HUES64 (cell line): ENCODE data around the gene ZNF607. TPM values are rescaled to one million over a fixed set of nuclear protein-coding genes. Genes with fewer than 3 reads are reported as not detected.
"Not testable (repeated sequence)": the region's sequence is repeated elsewhere in the genome, so short reads cannot be mapped to it uniquely, and the experiment has no call there.

Experiments used
- H3K27ac ChIP-seq: 2 replicates; pipeline ENCODE4 v1.7.0; 2013; ENCODE audit warnings: low read depth, low read length, inconsistent platforms
- H3K27me3 ChIP-seq: 2 replicates; pipeline ENCODE4 v1.6.1; 2013; ENCODE audit warnings: mild to moderate bottlenecking, low read length; ENCODE audit not compliant: insufficient read depth
- H3K36me3 ChIP-seq: 2 replicates; pipeline ENCODE4 v1.6.1; 2013; ENCODE audit warnings: mild to moderate bottlenecking, low read length; ENCODE audit not compliant: insufficient read depth
- H3K4me1 ChIP-seq: 2 replicates; pipeline ENCODE4 v1.6.1; 2013; ENCODE audit warnings: mild to moderate bottlenecking, low read length, moderate library complexity; ENCODE audit not compliant: insufficient read depth
- H3K4me3 ChIP-seq: 2 replicates; pipeline ENCODE4 v1.5.1; 2013; ENCODE audit warnings: mild to moderate bottlenecking, low read length, moderate library complexity
- H3K9ac ChIP-seq: 2 replicates; pipeline ENCODE4 v1.6.1; 2013; ENCODE audit warnings: mild to moderate bottlenecking, low read depth, low read length
- H3K9me3 ChIP-seq: 2 replicates; pipeline ENCODE4 v1.6.1; 2013; ENCODE audit warnings: low read depth, low read length; ENCODE audit not compliant: insufficient read depth
- WGBS: fragments of 150-250, 120-280 bp; methylation state at CpG from one replicate; pipeline ENCODE4 v1.1.7; 2013; ENCODE audit warnings: missing lambda C conversion rate; 5-methylcytosine and 5-hydroxymethylcytosine counted together
- polyA plus RNA-seq, 2 experiments: library from polyadenylated mRNA; stranded (reverse); fragments of 50-300 nt; gene quantifications; one replicate each; pipeline ENCODE4 v1.2.3, GENCODE V29; 2013

The ZNF607 gene
- polyA plus RNA-seq (2013, experiment 1 of 2): 9.7 TPM
- polyA plus RNA-seq (2013, experiment 2 of 2): 9.8 TPM

GRCh38 chr19:37719111-37719926 lies at the start of gene ZNF607:
ZNF607 (minus strand) TSS chr19:37719761; CDS start chr19:37711618, 8,143 bp downstream.
- Histone ChIP-seq H3K9me3 (no peaks in the 10 kb centered on the region), H3K27ac (peak within 1 kb of the TSS; percentile 29), H3K4me1 (peaks cover 21% of the 10 kb centered on the region), H3K4me3 (peak within 1 kb of the TSS; percentile 84), H3K9ac (peak within 1 kb of the TSS; percentile 73), H3K27me3 (no peaks in the 10 kb centered on the region), H3K36me3 (peaks cover 8% of the 10 kb centered on the region)
- under 1% methylated on average over 54 of the region's 54 CpGs for WGBS

GRCh38 chr19:37763488-37763887 lies 43.9 kb upstream of the ZNF607 start:
- no peaks in the 10 kb centered on the region for H3K27me3 ChIP-seq
- no peak overlapping the region for H3K4me3 ChIP-seq
- no peak overlapping the region for H3K27ac ChIP-seq
- no peak overlapping the region for H3K9ac ChIP-seq
- 100% methylated on average over 1 of the region's 1 CpG for WGBS
- no peaks in the 10 kb centered on the region for H3K4me1 ChIP-seq
- no peaks in the 10 kb centered on the region for H3K9me3 ChIP-seq
- peaks cover 19% of the 10 kb centered on the region for H3K36me3 ChIP-seq

GRCh38 chr19:37757683-37758082 lies 38.1 kb upstream of the ZNF607 start:
- H3K9ac ChIP-seq, H3K4me1 ChIP-seq, H3K9me3 ChIP-seq, H3K27me3 ChIP-seq, H3K4me3 ChIP-seq, H3K27ac ChIP-seq: not testable (repeated sequence)
- WGBS: no CpG with 5 or more reads among the region's 4 CpGs
- H3K36me3 ChIP-seq: peaks cover 15% of the 10 kb centered on the region

DNA sequence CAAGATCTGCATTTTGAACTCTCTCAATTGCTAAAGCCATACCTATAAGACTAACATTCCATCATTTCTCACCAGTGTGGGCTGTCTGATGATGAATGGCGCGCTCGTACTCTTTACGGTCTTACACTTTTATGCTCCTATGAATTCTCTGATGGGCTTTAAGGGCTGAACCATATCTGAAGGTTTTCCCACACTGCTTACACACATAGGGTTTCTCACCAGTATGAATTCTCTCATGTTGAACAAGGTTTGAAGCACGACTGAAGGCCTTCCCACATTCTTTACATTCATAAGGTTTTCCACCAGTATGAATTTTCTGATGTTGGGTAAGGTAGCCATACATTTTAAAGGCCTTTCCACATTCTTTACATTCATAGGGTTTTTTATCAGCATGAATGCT lies 18.8 kb upstream of the ZNF607 start:
- H3K9ac ChIP-seq: no peak overlapping the region
- peaks cover 31% of the 10 kb centered on the region for H3K36me3 ChIP-seq
- H3K4me1 ChIP-seq: no peaks in the 10 kb centered on the region
- 78% methylated on average over 5 of the region's 5 CpGs for WGBS
- no peak overlapping the region for H3K27ac ChIP-seq
- peaks cover 27% of the 10 kb centered on the region for H3K9me3 ChIP-seq
- H3K27me3 ChIP-seq: no peaks in the 10 kb centered on the region
- no peak overlapping the region for H3K4me3 ChIP-seq

- H3K9ac ChIP-seq: no peak overlapping the region
- H3K27me3 ChIP-seq: no peaks in the 10 kb centered on the region
- no peak overlapping the region for H3K27ac ChIP-seq
- no peaks in the 10 kb centered on the region for H3K9me3 ChIP-seq
- H3K4me1 ChIP-seq: no peaks in the 10 kb centered on the region
- 96% methylated on average over 2 of the region's 2 CpGs for WGBS
- H3K36me3 ChIP-seq: no peaks in the 10 kb centered on the region
- no peak overlapping the region for H3K4me3 ChIP-seq
Observed at GRCh38 chr19:37725181-37725580, 5.6 kb upstream of the ZNF607 start.

DNA sequence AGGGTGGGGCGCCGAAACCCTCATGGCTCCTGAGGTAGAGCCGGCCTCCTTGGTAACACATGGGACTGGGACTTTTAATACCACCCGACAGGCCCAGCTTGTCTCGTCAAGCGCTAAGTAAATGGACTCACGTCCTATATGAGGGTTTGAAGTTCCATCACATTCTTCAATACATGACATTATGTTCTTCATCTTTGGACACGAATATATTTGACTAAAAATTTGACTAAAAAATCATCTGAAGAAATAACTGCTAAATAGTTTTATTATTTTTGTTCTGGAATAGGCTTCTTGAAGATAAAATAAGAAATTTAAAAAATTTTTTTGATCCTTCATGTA lies 335 bp upstream of the ZNF607 start:
- Histone ChIP-seq H3K4me3 (peak overlapping the region; percentile 84), H3K27ac (no peak overlapping the region), H3K9me3 (no peaks in the 10 kb centered on the region), H3K9ac (no peak overlapping the region), H3K36me3 (peaks cover 3% of the 10 kb centered on the region; the same call in 1 of the 2 replicates), H3K27me3 (no peaks in the 10 kb centered on the region), H3K4me1 (peaks cover 21% of the 10 kb centered on the region)
- 21% methylated on average over 7 of the region's 8 CpGs for WGBS

DNA sequence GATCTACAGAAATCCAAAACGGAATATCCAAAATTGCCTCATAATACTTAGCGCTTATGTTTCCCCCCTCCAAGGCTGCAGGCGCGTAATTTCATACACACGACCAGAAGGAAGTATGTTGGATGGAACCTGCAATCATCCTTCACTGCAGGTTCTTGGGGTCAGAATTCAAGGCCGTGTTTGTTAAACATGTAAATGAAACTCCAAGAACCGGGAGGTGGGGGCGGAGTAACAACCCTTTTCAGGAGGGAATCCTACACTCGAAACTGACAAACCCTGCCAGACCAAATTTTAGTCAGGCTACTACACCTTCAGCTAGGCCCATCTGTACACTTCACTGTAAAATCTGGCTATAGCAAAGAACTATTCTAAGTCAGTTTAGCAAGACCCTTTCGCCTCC lies 1.3 kb downstream of the ZNF607 start:
- Histone ChIP-seq H3K36me3 (peaks cover 10% of the 10 kb centered on the region), H3K27me3 (no peaks in the 10 kb centered on the region), H3K9me3 (no peaks in the 10 kb centered on the region), H3K4me3 (peak overlapping the region; percentile 84), H3K4me1 (peaks cover 21% of the 10 kb centered on the region), H3K9ac (peak overlapping the region; percentile 73; the same call in 1 of the 2 replicates), H3K27ac (no peak overlapping the region)
- 35% methylated on average over 10 of the region's 10 CpGs for whole genome bisulfite sequencing

DNA sequence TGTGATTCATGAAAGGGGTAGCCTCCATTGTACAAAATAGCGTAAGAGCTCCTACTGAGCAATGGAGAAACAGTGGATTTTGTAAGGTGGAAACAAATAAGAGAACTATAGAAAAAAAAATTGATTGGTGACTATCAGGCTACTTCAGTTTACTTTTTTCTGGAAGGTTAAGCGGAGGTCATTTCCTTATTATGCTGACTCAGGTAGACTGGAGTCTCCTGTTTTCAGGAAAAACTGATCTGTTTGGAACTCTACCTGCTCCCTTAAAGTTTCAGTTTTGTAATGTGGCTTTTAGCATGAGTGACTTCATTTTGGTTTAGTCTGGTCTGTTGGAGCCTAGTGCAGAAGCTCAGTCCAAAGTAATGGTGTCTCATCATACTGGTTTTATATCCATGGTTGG lies 3.4 kb downstream of the ZNF607 start:
- Histone ChIP-seq H3K36me3 (peaks cover 25% of the 10 kb centered on the region), H3K9ac (no peak overlapping the region), H3K4me1 (peaks cover 21% of the 10 kb centered on the region), H3K4me3 (0 out of 2 replicates have a peak overlapping the region, but pooled peaks have one; percentile 6), H3K9me3 (no peaks in the 10 kb centered on the region), H3K27me3 (no peaks in the 10 kb centered on the region), H3K27ac (peak overlapping the region; percentile 68; the same call in 1 of the 2 replicates)
- WGBS: 76% methylated on average over 2 of the region's 2 CpGs

GRCh38 chr19:37706052-37706605 lies 13.4 kb downstream of the ZNF607 start:
- Histone ChIP-seq H3K4me1 (no peaks in the 10 kb centered on the region), H3K36me3 (peaks cover 60% of the 10 kb centered on the region), H3K9me3 (no peaks in the 10 kb centered on the region), H3K27ac (no peak overlapping the region), H3K27me3 (no peaks in the 10 kb centered on the region), H3K4me3 (no peak overlapping the region), H3K9ac (no peak overlapping the region)
- 95% methylated on average over 7 of the region's 7 CpGs for WGBS

GRCh38 chr19:37699057-37699456 lies 20.5 kb downstream of the ZNF607 start:
- Histone ChIP-seq H3K4me1 (peaks cover 7% of the 10 kb centered on the region; the same call in 1 of the 2 replicates), H3K9ac (no peak overlapping the region), H3K4me3 (no peak overlapping the region), H3K36me3 (peaks cover 61% of the 10 kb centered on the region), H3K9me3 (peaks cover 14% of the 10 kb centered on the region; the same call in 1 of the 2 replicates), H3K27me3 (peaks cover 16% of the 10 kb centered on the region), H3K27ac (peak overlapping the region; percentile 7; the same call in 1 of the 2 replicates)
- 94% methylated on average over 5 of the region's 5 CpGs for WGBS

DNA sequence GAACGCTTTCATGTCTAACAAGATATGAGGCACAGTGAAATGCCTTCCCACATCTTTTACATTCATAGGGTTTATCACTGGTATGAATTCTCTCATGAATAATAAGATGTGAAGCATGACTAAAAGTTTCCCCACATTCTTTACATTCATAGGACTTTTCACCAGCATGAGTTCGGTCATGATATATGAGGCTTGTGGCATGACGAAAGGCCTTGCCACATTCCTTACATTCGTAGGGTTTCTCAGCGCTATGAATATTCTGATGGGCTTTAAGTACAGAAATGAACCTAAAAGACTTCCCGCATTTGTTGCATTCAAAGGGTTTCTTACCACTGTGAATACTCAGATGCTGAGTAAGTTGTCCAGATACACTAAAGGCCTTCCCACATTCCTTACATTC lies 21.3 kb downstream of the ZNF607 start:
- Histone ChIP-seq H3K9me3 (peaks cover 14% of the 10 kb centered on the region; the same call in 1 of the 2 replicates), H3K27ac (no peak overlapping the region)
- WGBS: 94% methylated on average over 6 of the region's 6 CpGs

More for the DNA sequence above, 21.3 kb downstream of the ZNF607 start:
- Histone ChIP-seq H3K9ac (no peak overlapping the region), H3K27me3 (peaks cover 24% of the 10 kb centered on the region), H3K4me1 (peaks cover 7% of the 10 kb centered on the region; the same call in 1 of the 2 replicates), H3K36me3 (peaks cover 55% of the 10 kb centered on the region), H3K4me3 (no peak overlapping the region)
